GM19463 (cell line): ENCODE results near the gene FAP.

Source experiments
- ATAC-seq: cut with Tn5 transposase; IDR thresholded peaks from one replicate; pipeline ENCODE4 v1.9.1; 2021; ENCODE audit warnings: mild to moderate bottlenecking, moderate library complexity; ENCODE audit not compliant: unreplicated experiment

Gene FAP

GRCh38 chr2:162242586-162243280, 512 bp downstream of the FAP start:
- ATAC-seq: no peak

DNA sequence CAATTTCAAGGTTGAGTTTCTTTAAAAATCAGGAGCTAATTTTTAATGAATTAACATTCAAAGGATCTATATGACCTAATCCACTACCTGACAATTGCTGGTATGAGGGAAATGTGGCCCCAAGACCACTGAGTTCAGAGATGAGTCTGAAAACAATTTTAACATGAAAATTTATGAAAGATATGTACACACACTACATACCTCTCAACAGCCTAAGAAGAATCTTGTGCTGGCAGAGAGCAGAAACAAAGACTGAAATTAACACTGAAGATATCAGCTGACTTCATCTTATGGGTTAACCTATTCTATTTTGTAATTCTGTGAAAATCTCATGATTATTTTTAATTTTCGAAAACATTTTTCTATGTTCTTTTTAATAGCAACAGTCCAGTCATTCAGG, 1.7 kb downstream of the FAP start:
- no peak for ATAC-seq

- no peak for ATAC-seq
Measured at GRCh38 chr2:162234620-162235462, 8.4 kb downstream of the FAP start.

- no peak for ATAC-seq
Measured at GRCh38 chr2:162233197-162233596, 10.0 kb downstream of the FAP start.

DNA sequence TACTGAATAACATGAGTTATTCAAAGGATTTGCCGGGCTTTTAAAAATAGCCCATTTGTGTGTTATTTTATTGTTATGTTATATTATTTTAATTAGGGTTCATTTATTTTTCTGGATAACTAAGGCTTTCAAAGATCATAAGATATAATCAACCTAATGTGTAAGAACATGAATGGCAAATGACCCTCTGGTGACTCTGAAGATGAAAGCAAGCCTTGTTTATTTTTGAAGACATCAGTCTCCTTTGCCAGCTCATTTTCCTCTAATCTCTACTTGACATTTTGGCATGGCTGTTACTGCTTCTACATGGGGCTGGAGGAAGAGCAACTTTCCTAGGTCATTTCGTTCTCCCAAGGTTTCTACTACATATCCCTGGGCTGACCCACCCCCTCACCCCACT, 10.6 kb downstream of the FAP start:
- ATAC-seq: no peak

DNA sequence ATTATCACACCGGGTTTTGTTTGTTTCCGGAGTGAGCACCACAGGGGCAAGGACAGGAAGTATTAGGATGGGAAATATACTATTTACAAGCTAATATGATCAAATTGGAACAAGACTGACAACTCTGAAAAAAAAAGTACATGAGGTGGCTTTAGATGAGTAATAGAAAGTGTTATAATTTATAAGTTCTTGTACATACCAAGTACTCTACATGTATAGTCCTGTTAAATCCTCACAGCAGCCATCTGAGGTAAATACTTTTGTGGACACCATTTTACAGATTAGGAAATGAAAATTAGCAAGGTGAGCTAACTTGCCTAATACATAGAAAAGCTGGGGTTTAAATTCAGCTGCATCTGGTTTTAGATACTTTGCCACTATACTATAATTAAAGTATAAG, 11.2 kb downstream of the FAP start:
- ATAC-seq: no peak

DNA sequence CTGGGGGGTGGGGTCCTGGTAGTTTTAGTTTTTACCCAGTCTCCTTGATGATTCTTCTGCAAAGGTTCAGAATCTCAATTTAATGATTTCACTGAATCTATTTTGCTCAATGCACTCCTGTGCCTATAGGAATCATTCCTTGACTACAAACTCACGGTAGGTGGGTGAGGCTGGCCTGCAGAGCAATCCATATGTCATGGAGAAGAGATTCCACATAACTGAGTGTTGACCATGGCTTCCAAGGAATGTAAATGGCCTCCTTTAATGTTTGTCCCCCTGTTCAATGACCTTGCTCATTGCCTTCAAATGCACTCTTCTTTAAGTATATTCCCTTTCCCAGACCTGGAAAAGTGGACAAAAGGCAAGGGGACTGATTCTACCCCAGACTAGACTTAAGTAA, 12.5 kb downstream of the FAP start:
- ATAC-seq: no peak

GRCh38 chr2:162226836-162227235, 16.4 kb downstream of the FAP start:
- ATAC-seq: no peak

DNA sequence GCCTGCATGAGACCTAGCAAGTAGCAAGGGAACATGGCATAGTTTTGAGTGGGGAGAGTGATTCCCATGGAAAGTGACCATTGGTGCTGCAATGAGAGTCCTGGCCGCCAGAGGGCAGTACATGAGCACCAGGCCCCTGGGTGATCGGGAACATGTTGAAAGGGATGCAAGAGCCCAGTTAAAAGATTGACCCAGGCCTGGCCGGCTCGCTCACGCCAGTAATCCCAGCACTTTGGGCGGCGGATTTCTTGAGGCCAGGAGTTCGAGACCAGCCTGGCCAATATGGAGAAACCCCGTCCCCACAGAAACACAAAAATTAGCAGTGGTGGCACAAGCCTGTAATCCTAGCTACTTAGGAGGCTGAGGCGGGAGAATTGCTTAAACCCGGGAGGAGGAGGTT, 22.2 kb downstream of the FAP start:
- peak; percentile 97 for ATAC-seq

DNA sequence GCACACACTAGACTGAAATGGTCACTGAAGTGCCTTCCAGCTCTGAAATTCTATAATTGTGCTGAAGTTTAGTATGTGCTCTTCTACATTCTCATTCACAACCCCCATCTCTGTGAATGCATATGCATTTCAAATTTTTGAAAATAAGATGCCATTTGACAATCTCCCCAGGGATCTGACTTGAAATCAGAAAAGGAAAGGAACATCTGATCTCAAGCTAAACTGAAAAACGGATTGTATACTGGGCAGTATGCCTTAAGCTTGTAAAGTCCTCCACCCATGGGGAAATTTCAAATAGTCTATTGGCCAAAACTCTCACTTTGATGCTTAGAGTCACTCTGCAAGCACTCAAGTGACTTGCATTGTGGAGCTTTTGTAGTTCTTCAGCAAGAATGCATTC, 22.9 kb downstream of the FAP start:
- no peak for ATAC-seq

DNA sequence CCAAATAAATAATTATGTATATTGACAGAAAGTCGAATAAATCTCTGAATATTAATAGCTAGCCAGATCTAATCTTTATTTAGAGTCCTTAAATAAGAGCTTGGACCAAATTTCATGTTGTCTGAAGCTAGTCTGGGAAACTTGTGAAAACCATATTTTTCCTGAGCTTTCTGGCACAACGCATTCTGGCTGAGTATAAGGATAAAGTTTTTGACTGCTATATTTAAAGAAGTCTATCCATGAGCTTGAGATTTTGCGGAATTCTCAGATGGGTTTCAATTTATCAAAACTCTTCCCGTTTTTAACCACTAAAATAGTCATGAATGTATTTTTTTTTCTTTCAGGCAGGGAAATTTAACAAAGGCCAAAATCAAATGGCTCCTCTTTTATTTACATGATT, 23.8 kb downstream of the FAP start:
- no peak for ATAC-seq

GRCh38 chr2:162217598-162217997, 25.6 kb downstream of the FAP start:
- no peak for ATAC-seq

- no peak for ATAC-seq
Measured at GRCh38 chr2:162215162-162215561, 28.1 kb downstream of the FAP start.

- no peak for ATAC-seq
Measured at GRCh38 chr2:162212366-162212765, 30.9 kb downstream of the FAP start.

- ATAC-seq: no peak
Measured at GRCh38 chr2:162211732-162212131, 31.5 kb downstream of the FAP start.

DNA sequence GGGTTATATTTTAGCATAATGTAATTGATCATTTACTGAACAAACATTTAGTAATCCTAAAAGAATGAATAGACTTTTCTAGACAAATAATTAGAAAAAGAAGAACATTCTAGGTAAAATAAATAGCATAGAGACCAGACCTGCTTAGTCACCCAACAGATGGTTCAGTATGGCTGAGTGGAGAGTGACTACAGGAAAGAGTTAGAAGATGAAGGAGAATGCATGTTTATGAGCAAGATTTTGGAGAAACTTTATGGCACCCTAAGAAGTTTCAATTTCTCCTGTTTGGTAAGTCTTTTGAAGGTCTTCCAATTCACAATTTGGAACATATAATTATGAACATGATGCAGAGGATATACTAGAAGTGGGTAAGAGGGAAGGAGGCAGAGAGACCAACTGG, 32.9 kb downstream of the FAP start:
- ATAC-seq: no peak

DNA sequence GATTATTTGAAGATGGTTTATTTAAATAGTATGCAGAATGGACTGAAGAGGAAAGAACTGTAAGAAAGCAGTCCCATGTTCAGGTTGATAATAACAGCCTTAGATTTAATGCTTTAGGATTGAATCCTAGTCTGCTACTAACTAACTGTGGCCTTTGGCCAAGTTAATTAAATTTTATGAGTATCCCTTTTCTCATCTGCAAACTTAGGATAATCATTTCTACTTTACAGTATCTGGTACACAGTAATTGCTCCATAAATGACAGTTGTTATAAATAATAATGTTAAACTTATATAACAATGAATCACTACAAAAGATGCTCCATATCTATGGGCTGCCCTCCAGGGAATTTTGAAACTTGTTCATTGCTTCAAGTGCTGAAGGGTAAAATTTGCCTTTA, 41.0 kb downstream of the FAP start:
- no peak for ATAC-seq

GRCh38 chr2:162200636-162201035, 42.6 kb downstream of the FAP start:
- ATAC-seq: no peak

GRCh38 chr2:162199913-162200312, 43.3 kb downstream of the FAP start:
- ATAC-seq: no peak

GRCh38 chr2:162198239-162198638, 45.0 kb downstream of the FAP start:
- ATAC-seq: no peak

GRCh38 chr2:162197069-162197825, 46.0 kb downstream of the FAP start:
- no peak for ATAC-seq

- ATAC-seq: no peak
Measured at GRCh38 chr2:162196638-162197037, 46.6 kb downstream of the FAP start.
